Activated CD8-positive, alpha-beta T cell treated with anti-CD3 and anti-CD28 coated beads for 36 hours (primary cell): ENCODE data around the gene SEC22A. TPM values are rescaled to one million over a fixed set of nuclear protein-coding genes. Genes with fewer than 3 reads are reported as not detected.

ENCODE experiments used
- ATAC-seq: fragments of 200-7000 bp; cut with Tn5 transposase; one replicate; pipeline ENCODE4 v1.10.0; 2021; ENCODE audit warnings: mild to moderate bottlenecking, moderate library complexity
- CTCF ChIA-PET: fragments of 350-600 bp; sonication (Branson Sonifier 250); formaldehyde crosslinking; loops from one replicate; lab custom pipeline; 2021; ENCODE audit warnings: antibody characterized with exemption; lab: Charles Lee
- POLR2A ChIA-PET: fragments of 350-600 bp; sonication (Branson Sonifier 250); formaldehyde crosslinking; loops from one replicate; lab custom pipeline; 2021; ENCODE audit warnings: antibody characterized with exemption; lab: Charles Lee
- DNase-seq: peaks from one replicate; pipeline ENCODE4 v3.0.0-alpha.2; 2020
- H3K27ac Mint-ChIP-seq: one replicate; pipeline ENCODE4 v1.8.0; 2021; ENCODE audit warnings: mild to moderate bottlenecking, mixed read lengths
- H3K27me3 Mint-ChIP-seq: one replicate; pipeline ENCODE4 v1.8.0; 2021; ENCODE audit warnings: mixed read lengths
- H3K36me3 Mint-ChIP-seq: one replicate; pipeline ENCODE4 v1.8.0; 2021; ENCODE audit warnings: low read depth, mixed read lengths
- H3K4me1 Mint-ChIP-seq: one replicate; pipeline ENCODE4 v1.8.0; 2021; ENCODE audit warnings: low read depth, mixed read lengths
- H3K4me3 Mint-ChIP-seq: one replicate; pipeline ENCODE4 v1.8.0; 2021; ENCODE audit warnings: mild to moderate bottlenecking, moderate library complexity, mixed read lengths
- H3K9me3 Mint-ChIP-seq: one replicate; pipeline ENCODE4 v1.8.0; 2021; ENCODE audit warnings: mixed read lengths
- intact Hi-C: fragments of 100-400 bp; cut with micrococcal nuclease; formaldehyde crosslinking; loops from one replicate; pipeline ENCODE4 v1.10.0; 2022
- total RNA-seq, 2 experiments: library from RNA; stranded (reverse); gene quantifications; one replicate each; pipeline ENCODE4 v1.2.3, GENCODE V29; 2021
- TF ChIP-seq, protein P1 (sequence below): fragments of 200-600 bp; IDR thresholded peaks from one replicate; pipeline ENCODE4 v1.8.0; 2022; ENCODE audit warnings: antibody characterized with exemption, mild to moderate bottlenecking

The SEC22A gene, protein sequence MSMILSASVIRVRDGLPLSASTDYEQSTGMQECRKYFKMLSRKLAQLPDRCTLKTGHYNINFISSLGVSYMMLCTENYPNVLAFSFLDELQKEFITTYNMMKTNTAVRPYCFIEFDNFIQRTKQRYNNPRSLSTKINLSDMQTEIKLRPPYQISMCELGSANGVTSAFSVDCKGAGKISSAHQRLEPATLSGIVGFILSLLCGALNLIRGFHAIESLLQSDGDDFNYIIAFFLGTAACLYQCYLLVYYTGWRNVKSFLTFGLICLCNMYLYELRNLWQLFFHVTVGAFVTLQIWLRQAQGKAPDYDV
- total RNA-seq: 10 to 100 TPM; 13.7 to 14.3 TPM

DNA sequence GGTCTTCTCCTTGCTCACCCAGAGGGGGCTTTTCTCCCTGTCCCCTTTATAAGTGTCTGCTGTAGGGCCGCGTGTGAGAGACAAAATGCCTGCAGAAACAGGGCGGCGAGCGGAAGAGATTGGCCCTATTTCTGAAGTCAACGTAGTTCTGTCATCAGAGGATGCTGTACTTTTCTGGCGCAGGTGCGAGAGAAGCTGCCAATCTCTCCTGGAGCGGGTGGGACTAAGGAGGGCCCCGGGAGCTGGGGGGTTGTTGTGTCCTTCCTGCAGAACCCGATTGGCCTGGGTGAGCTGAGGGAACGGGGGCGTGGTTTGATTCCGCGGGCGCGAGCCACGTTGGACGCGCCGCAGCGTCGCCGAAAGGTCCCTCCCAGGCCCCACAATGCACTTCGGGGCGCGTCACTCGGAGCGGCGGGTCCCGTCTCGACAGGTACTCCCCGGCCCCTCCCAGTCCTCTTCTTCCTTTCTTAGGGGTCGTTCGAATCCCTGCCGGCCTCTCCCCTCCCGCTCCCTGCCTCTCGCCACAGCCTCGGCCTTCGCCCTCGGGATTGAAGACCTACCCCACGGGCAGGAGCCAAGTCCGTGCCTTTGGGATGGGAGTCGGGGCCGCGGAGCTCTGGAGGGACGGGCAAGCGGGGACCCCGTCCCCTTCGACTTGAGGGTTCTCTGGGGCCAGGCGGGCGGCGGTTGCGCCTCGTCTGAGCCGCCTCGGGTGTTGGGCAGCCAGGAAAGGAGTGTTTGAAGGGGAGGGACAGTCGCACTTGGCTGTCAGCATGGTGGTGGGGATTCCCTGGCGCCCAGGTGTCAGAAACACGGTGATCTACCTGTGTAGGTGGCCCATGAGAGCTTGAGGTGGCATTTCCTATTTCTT is at the start of gene SEC22A:
Gene SEC22A, plus strand, starts transcription at position 387 of the 871 bp plus-strand sequence. CDS start 7,275 bp downstream, outside the sequence.
- Mint-ChIP-seq H3K27me3 (peaks cover 1% of the 10 kb centered on the region), H3K27ac (peak within 1 kb of the TSS; percentile 95), H3K36me3 (peaks cover 2% of the 10 kb centered on the region), H3K9me3 (peaks cover 3% of the 10 kb centered on the region), H3K4me3 (peak within 1 kb of the TSS; percentile 83), H3K4me1 (peaks cover 24% of the 10 kb centered on the region)
- ATAC-seq (peak; percentile 99), DNase-seq (peak; percentile 99)
- ChIA-PET POLR2A (interaction anchor here (0.6 to 1.4 kb wide), 6 partner anchors 10 to 402 kb away, joined by 3 to 6 read pairs (median 3); partner anchors contain the start of gene PDIA5), CTCF (interaction anchor here (1.0 to 1.1 kb wide), 2 partner anchors 16 to 22 kb away, joined by 3 read pairs; no protein-coding TSS in a partner anchor)
- TF ChIP-seq, protein P1, sequence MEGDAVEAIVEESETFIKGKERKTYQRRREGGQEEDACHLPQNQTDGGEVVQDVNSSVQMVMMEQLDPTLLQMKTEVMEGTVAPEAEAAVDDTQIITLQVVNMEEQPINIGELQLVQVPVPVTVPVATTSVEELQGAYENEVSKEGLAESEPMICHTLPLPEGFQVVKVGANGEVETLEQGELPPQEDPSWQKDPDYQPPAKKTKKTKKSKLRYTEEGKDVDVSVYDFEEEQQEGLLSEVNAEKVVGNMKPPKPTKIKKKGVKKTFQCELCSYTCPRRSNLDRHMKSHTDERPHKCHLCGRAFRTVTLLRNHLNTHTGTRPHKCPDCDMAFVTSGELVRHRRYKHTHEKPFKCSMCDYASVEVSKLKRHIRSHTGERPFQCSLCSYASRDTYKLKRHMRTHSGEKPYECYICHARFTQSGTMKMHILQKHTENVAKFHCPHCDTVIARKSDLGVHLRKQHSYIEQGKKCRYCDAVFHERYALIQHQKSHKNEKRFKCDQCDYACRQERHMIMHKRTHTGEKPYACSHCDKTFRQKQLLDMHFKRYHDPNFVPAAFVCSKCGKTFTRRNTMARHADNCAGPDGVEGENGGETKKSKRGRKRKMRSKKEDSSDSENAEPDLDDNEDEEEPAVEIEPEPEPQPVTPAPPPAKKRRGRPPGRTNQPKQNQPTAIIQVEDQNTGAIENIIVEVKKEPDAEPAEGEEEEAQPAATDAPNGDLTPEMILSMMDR: no peak
- intact Hi-C loops: no loop called here

DNA sequence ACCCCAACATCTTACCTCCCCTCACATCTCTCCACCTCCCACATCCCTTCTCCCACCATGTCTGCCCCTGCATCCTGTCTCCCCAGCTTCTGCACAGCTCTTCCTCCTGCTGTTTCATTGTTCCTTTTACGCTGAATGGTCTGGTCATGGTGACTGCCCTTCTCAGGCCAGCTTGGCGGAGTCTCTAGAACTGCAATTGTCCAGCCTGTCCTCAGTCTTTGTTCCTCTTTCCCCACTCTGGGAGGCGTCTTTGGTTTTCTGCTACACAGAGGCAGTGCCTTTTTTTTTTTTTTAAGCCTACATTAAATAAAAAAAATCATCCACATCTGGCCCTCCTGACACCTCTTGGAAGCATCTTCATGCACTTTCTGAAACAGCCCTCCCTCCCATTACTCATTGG is 49.1 kb upstream of the SEC22A start:
- peak overlapping the region; percentile 29 for H3K27ac Mint-ChIP-seq

DNA sequence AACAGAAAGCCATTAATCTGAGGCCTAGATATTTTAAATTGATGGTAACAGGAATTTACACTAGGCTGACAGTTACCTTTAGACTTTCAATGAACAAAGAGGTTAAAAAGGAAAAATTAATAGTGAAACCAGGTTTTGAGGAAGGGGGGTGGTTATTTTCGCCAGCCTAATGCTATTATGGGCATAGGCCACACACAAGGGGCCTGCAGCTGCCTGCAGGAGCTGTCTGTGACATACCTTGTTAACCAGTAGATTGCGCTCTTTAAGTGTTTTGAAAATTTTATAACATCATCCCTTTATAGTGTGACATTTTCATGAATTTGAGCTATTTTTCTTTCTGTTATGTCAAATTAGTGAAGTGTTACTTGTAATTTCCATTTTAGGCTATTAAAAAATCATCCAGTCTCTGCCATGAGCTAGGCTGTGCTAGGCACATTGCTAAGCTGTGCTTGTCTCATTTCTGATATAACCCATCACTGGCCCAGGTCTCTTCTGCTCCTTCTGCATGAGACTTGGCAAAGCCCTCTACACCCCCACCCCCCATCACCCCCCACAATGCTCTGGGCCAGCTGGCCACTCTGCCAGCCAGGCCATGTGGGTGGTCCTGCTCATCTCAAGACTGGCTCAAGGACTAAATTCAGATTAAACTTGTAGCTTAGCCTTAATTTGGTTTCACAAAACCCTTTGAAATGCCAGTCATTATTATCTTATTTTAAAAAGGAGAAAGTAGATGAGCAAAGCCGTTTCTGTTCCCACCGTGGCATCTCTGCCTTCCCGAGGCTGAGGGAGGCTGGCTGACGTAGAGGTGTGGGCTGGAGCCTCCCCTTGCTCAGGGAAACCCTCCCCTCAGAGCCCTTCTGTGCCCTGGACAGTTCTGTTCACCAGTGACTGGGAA is 48.4 kb upstream of the SEC22A start:
- Mint-ChIP-seq H3K4me3 (no peak overlapping the region), H3K4me1 (no peaks in the 10 kb centered on the region), H3K27ac (no peak overlapping the region), H3K27me3 (no peaks in the 10 kb centered on the region), H3K36me3 (peaks cover 42% of the 10 kb centered on the region), H3K9me3 (no peaks in the 10 kb centered on the region)
- ChIA-PET CTCF (no interaction called here), POLR2A (no interaction called here)
- no peak for ATAC-seq
- intact Hi-C loops: no loop called here
- DNase-seq: no peak
- TF ChIP-seq, protein P1: no peak

More for the DNA sequence above, 49.1 kb upstream of the SEC22A start:
- ChIA-PET CTCF (no interaction called here), POLR2A (no interaction called here)
- DNase-seq (no peak), ATAC-seq (no peak)
- H3K4me3 Mint-ChIP-seq: no peak overlapping the region
- peaks cover 46% of the 10 kb centered on the region for H3K36me3 Mint-ChIP-seq
- H3K9me3 Mint-ChIP-seq: no peaks in the 10 kb centered on the region
- intact Hi-C loops: no loop called here
- no peaks in the 10 kb centered on the region for H3K4me1 Mint-ChIP-seq
- TF ChIP-seq, protein P1: no peak
- H3K27me3 Mint-ChIP-seq: no peaks in the 10 kb centered on the region

DNA sequence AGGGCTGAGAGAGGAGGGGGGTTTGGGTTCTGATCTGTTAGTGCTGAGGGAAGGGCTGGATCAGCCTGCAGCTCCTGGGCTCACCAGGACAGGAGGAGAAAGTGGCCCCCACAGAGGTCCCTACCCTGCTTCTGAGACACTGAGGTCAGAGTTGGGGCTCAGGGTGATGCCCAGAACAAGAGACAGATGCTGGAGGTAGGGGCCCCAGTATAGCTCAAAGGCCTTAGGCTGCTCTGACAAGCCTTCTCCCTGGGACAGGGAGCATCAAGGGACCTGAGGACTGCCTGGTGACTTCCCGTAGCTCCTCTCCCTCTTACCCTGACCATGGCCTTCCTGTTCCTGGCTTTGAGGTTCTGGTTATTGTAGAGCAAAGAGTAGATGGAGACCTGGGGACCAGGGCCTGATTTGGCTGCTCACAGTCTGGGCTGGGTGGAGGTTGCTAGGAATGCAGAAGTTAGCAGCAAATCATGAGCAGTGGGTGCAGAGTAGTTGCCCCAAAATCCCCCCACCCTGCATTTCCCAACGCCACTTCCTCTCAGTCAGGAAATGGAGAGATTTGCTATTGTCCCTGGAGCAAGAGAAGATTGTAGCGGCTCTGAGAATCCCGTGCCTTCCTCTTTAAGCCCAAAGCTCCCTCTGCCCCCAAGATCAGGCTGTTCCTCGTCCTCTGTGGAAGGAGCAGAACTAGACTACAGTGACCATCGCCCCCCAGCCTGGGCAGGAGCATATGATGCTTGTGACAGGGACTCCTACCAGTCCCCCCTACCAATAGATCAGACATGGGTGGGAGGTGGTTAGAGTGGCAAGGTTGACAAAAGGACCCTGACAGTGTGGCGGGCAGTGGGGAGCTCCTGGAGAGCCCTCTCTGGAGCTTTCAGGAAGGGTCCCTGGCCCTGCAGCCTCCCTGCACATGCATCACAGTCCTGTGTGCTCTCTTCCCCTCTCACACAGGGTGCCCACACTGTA is 47.4 kb upstream of the SEC22A start:
- no peaks in the 10 kb centered on the region for H3K9me3 Mint-ChIP-seq
- no peaks in the 10 kb centered on the region for H3K27me3 Mint-ChIP-seq
- intact Hi-C loops: no loop called here
- DNase-seq (no peak), ATAC-seq (no peak)
- H3K4me1 Mint-ChIP-seq: no peaks in the 10 kb centered on the region
- TF ChIP-seq, protein P1: no peak
- H3K36me3 Mint-ChIP-seq: peaks cover 36% of the 10 kb centered on the region
- ChIA-PET CTCF (no interaction called here), POLR2A (no interaction called here)
- H3K4me3 Mint-ChIP-seq: no peak overlapping the region
- H3K27ac Mint-ChIP-seq: no peak overlapping the region
